MM.1S (cell line): ENCODE measurements around the gene DMKN.

Experiments used
- DNase-seq: peaks from one replicate; pipeline ENCODE4 v3.0.0-alpha.2; 2015
- H2AFZ ChIP-seq: fragments of 300-600 bp; sonication (generic); 2 replicates; pipeline ENCODE4 v1.6.0; 2016; ENCODE audit warnings: antibody characterized with exemption, low read length
- H3F3A ChIP-seq: fragments of 300-600 bp; sonication (generic); 2 replicates; pipeline ENCODE4 v1.6.1; 2016; ENCODE audit warnings: mild to moderate bottlenecking, antibody characterized with exemption, low read length, moderate library complexity, mixed read lengths; ENCODE audit not compliant: insufficient read depth
- H3K27ac ChIP-seq: fragments of 300-600 bp; sonication (generic); 2 replicates; pipeline ENCODE4 v1.5.1; 2016; ENCODE audit warnings: mild to moderate bottlenecking, low read length
- H3K27me3 ChIP-seq: fragments of 300-600 bp; sonication (generic); replicated peaks from 2 replicates; pipeline ENCODE4 v1.6.0; 2016; ENCODE audit warnings: low read length; ENCODE audit not compliant: insufficient read depth
- H3K36me3 ChIP-seq: fragments of 300-600 bp; sonication (generic); replicated peaks from 2 replicates; pipeline ENCODE4 v1.6.1; 2016; ENCODE audit warnings: mild to moderate bottlenecking, low read length, mixed read lengths; ENCODE audit not compliant: insufficient read depth
- H3K4me1 ChIP-seq: fragments of 300-600 bp; sonication (generic); 2 replicates; pipeline ENCODE4 v1.6.1; 2016; ENCODE audit warnings: low read length, mixed read lengths
- H3K4me2 ChIP-seq: fragments of 300-600 bp; sonication (generic); 2 replicates; pipeline ENCODE4 v1.6.0; 2016; ENCODE audit warnings: low read depth, low read length
- H3K4me3 ChIP-seq: fragments of 300-600 bp; sonication (generic); 2 replicates; pipeline ENCODE4 v1.5.1; 2016; ENCODE audit warnings: low read length, mixed read lengths
- H3K79me2 ChIP-seq: fragments of 300-600 bp; sonication (generic); 2 replicates; pipeline ENCODE4 v1.6.1; 2016; ENCODE audit warnings: mixed run types, low read length, mixed read lengths
- H3K9ac ChIP-seq: fragments of 300-600 bp; sonication (generic); 2 replicates; pipeline ENCODE4 v1.6.1; 2016; ENCODE audit warnings: low read length, mixed read lengths
- H3K9me2 ChIP-seq: fragments of 300-600 bp; sonication (generic); replicated peaks from 2 replicates; pipeline ENCODE4 v1.6.1; 2016; ENCODE audit warnings: mild to moderate bottlenecking, low read length, mixed read lengths; ENCODE audit not compliant: insufficient read depth
- H3K9me3 ChIP-seq: fragments of 300-600 bp; sonication (generic); replicated peaks from 2 replicates; pipeline ENCODE4 v1.6.1; 2016; ENCODE audit warnings: mild to moderate bottlenecking, low read length, mixed read lengths; ENCODE audit not compliant: insufficient read depth
- H4K20me1 ChIP-seq: fragments of 300-600 bp; sonication (generic); 2 replicates; pipeline ENCODE4 v1.6.1; 2016; ENCODE audit warnings: mild to moderate bottlenecking, low read length, moderate library complexity, mixed read lengths; ENCODE audit not compliant: insufficient read depth
- CTCF ChIP-seq: fragments of 300-600 bp; sonication (generic); IDR thresholded peaks from 2 replicates; pipeline ENCODE4 v1.5.1; 2016; ENCODE audit warnings: antibody characterized with exemption, low read length, mixed read lengths
- EZH2 ChIP-seq: fragments of 300-600 bp; sonication (generic); optimal IDR thresholded peaks from 2 replicates; pipeline ENCODE3; 2017; ENCODE audit warnings: low read depth, mild to moderate bottlenecking, antibody characterized with exemption, low read length, mixed read lengths
- EZH2phosphoT487 ChIP-seq: fragments of 300-600 bp; sonication (generic); IDR thresholded peaks from 2 replicates; pipeline ENCODE4 v1.6.1; 2018; ENCODE audit warnings: antibody characterized with exemption, low read length

DMKN gene

GRCh38 chr19:35458731-35459391 lies 54.6 kb downstream of the DMKN start:
- Histone ChIP-seq H3K79me2 (no peaks in the 10 kb centered on the region), H3K9me2 (no peaks in the 10 kb centered on the region), H2AFZ (no peak overlapping the region), H3K4me1 (peaks cover 36% of the 10 kb centered on the region), H3K27me3 (no peaks in the 10 kb centered on the region), H3K9ac (no peak overlapping the region), H3K9me3 (no peaks in the 10 kb centered on the region), H3K27ac (no peak overlapping the region), H3K4me3 (no peak overlapping the region), H4K20me1 (no peaks in the 10 kb centered on the region), H3K4me2 (no peak overlapping the region), H3K36me3 (no peaks in the 10 kb centered on the region), H3F3A (peaks cover 20% of the 10 kb centered on the region)
- DNase-seq = no peak
- TF ChIP-seq EZH2phosphoT487 (no peak), EZH2 (no peak), CTCF (no peak)

- DNase-seq = no peak
- Histone ChIP-seq H3K9me2 (no peaks in the 10 kb centered on the region), H3K9me3 (no peaks in the 10 kb centered on the region), H3F3A (peaks cover 20% of the 10 kb centered on the region), H3K9ac (no peak overlapping the region), H3K79me2 (no peaks in the 10 kb centered on the region), H3K27ac (no peak overlapping the region), H3K4me2 (peak overlapping the region; percentile 59; the same call in 1 of the 2 replicates), H3K36me3 (no peaks in the 10 kb centered on the region), H3K4me3 (no peak overlapping the region), H2AFZ (no peak overlapping the region), H3K27me3 (no peaks in the 10 kb centered on the region), H4K20me1 (no peaks in the 10 kb centered on the region), H3K4me1 (peaks cover 33% of the 10 kb centered on the region)
- TF ChIP-seq EZH2 (no peak), CTCF (no peak), EZH2phosphoT487 (no peak)
Observed at GRCh38 chr19:35458192-35458591, 55.3 kb downstream of the DMKN start.

GRCh38 chr19:35457173-35457572 lies 56.3 kb downstream of the DMKN start:
- H3K4me2 ChIP-seq = peak overlapping the region; percentile 59
- H2AFZ ChIP-seq = no peak overlapping the region
- peak overlapping the region; percentile 44; the same call in 1 of the 2 replicates for H3K27ac ChIP-seq
- DNase-seq = peak; percentile 45
- H3K79me2 ChIP-seq = no peaks in the 10 kb centered on the region
- H3K27me3 ChIP-seq = no peaks in the 10 kb centered on the region
- H4K20me1 ChIP-seq = no peaks in the 10 kb centered on the region
- H3F3A ChIP-seq = peaks cover 11% of the 10 kb centered on the region
- H3K9me3 ChIP-seq = no peaks in the 10 kb centered on the region
- H3K36me3 ChIP-seq = no peaks in the 10 kb centered on the region
- peak overlapping the region; percentile 6; the same call in 1 of the 2 replicates for H3K9ac ChIP-seq
- TF ChIP-seq EZH2phosphoT487 (no peak), CTCF (no peak), EZH2 (no peak)
- H3K4me1 ChIP-seq = peaks cover 27% of the 10 kb centered on the region
- H3K9me2 ChIP-seq = no peaks in the 10 kb centered on the region
- no peak overlapping the region; the same call in 1 of the 2 replicates for H3K4me3 ChIP-seq
